Stimulated activated CD8-positive, alpha-beta memory T cell treated with anti-CD3 and anti-CD28 coated beads, Interleukin-15, amount 100 ng/mL, for 48 hours (primary cell): Measurements from ENCODE around the gene RAI2.

Experiments used
- DNase-seq, 2 donors: peaks; one replicate each; pipeline ENCODE4 v3.0.0-alpha.2; 2020; ENCODE audit warnings: low read depth in 2 of 2

The RAI2 gene

DNA sequence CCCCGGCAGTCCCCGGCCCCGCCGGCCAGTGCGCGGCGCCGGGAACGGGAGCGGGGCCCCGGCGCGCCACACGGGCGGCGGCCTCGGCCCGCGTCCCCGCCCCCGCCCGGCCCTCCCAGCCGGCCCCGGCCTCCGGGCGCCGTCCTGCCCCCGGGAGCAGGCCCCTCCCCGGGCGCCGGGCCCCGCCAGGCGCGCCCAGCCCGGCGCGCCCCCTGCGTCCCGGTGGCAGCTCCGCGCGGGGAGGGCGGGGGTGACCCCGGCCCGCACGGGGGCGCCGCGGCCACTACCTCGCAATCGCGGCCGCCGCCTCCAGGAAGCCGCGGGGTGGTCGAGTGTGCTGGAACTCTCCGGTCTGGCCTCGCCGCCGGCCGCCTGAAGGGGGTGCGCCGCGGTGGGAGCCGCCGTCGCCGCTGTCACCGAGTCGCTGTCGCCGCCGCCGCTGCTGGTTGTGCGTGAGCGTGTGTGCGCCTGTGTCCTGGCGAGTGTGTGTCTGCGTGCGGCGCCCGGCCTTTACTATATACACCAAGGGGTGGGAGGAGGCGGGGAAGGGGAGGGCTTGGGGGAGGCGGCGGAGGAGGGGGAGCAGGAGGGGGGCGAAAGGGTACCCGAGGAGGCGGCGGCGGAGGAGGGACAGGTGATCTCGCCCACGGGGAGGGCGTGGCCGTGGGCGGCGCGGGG lies at the start of gene RAI2:
RAI2 (minus strand) TSS at position 488 of the 678 bp plus-strand sequence. CDS start 59,288 bp downstream, outside the sequence.
- DNase-seq = no peak

DNA sequence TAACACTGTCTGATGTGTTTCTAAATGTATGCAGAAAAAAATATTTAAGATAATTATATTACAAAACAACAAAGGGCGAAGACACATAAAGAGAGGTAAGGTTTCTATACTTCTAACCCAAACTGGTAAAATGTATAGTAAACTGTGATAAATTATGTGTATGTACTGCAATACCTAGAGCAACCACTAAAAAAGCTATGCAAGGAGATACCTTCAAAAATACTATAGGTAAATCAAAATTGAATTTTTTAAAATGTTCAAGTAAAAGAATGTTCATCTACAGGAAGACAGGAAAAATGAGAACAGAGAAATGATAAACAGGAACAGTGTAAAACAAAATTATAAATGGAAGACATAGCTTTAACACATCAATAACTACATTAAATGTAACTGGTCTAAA lies 27.3 kb upstream of the RAI2 start:
- no peak for DNase-seq

DNA sequence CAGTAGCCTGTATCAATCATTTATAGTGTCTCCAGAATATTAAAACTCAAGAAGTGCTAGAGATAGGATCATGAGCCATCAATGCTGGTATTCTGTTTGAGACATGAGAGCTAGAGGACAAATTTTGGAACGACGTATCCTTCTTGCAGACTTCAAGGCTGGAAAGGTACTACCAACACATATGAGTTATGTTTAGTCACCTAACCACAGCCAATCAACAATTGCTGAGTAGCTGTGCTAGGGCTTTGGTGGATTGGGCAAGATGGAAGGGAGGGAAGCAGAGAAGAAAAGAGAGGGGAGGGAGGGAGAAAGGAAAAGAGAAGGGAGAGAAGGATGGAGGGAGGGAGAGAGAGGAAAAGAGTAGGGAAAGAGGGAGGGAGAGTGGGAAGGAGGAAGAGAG lies 21.6 kb upstream of the RAI2 start:
- DNase-seq = no peak

DNA sequence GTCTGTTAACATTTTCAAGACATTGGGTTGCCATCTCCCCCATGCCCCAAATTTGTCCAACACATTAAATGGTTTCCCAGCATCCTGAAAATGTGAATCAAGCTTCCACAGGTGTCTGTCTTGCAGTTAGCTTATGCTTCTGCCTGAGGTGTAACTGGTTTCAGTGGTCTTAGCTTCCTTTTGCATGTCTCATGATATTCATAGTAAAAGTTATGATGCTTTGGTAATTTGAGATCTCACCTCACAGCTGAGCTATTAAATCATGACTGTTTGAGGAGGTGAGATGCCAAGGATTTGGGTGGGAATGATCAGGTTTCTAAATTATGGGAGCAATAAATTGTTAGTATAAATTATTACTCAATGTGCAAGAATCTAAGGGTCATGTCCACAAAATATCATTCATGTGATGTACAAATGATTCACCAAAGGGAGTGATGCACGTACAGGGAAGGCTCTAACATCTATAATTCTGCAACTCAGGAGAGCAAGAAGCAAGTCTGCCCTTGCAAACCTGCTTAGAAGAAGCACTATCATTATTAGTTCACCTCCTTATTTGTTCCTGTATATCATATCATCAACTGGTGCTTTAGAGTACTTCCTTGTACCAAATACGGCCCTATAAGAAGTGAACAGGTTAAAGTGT lies 17.1 kb upstream of the RAI2 start:
- no peak for DNase-seq

DNA sequence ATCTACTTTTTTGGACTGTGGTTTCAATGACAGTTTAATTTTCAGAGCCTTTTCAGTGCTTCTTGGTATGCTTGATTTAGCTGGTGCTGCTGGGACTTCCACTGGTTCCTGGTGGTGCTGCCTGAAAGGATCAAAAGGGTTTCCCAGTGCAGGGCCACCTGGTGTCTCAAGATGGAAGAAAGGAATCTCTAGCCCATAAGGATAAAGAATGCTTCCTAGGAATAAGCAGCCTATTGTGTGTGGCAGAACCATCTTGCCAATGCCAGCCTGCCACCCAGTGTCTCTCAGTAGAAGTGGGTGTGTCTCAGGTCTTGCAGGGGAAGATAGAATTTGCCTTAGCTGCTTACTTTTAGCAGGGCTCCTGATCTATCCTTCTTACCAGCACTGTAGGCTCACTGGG lies 15.0 kb upstream of the RAI2 start:
- DNase-seq = no peak

DNA sequence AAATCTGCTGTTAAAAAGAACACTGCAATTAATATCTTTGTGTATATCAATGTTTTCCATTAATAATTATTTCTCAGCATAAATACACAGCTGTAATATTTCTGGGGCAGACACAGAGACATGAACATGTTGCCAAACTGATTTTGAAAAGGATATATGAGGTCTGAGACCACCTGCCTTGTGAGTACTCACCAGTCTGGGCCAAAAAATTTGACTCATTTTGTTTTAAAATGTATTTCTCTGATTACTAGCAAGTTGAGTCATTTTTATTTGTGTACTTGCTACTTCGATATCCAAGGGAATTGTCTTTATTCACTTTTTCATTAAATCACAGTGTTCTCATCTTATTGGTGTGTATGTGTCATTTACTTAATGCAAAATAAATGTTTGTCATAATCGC lies 8.5 kb upstream of the RAI2 start:
- no peak for DNase-seq

DNA sequence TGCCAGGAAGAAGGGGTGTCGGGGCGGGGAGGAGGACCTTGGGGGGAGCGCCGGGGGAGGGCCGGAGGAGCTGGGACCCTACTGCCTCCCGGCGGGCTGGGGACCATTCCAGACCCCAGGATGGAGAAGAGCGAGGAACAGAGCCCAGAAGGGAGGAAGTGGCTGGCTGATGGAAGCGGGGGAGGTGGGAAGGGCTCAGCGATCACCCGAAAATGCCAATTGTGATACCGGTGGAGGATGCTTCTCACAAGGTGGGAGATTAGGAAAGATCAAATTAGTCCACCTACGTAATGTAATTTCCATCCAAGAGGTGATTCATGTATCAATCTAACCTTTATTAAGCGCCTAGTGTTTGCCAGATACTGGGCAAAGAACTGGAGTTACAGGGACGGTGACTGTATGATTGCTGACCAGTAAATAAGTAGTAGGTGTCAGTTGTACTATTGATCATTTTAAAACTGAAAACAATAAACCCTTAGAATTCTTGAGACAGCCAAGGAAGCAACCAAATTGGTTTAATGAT lies 452 bp upstream of the RAI2 start:
- no peak for DNase-seq

DNA sequence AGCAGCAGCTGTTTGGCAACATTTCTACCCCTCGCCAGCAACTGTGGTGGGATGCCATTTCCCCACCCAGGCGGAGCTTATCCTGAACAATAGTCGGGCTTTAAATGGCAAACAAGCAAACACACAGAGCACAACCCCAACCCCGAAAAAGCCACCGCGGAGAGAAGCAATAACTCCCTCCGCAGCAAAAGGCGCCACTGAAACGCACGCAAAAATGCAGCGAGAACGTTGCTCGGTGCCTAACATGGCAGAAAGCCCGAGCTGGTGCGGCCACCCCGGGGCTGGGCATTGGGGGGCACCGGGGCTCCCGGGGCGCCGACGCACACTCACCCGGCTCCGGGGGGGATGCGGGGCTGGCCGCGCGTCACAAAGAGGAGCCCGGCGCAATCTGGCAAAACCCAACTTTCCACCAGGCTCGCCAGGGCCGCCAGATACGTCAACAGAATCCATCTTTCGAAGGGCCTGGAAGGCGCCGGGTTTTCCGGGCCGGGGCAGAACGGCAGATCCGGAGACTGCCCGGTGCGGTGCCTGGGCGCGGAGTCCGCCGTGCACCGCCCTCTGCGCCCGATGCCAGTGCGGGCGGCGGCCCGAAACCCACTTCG lies 818 bp downstream of the RAI2 start:
- no peak for DNase-seq

DNA sequence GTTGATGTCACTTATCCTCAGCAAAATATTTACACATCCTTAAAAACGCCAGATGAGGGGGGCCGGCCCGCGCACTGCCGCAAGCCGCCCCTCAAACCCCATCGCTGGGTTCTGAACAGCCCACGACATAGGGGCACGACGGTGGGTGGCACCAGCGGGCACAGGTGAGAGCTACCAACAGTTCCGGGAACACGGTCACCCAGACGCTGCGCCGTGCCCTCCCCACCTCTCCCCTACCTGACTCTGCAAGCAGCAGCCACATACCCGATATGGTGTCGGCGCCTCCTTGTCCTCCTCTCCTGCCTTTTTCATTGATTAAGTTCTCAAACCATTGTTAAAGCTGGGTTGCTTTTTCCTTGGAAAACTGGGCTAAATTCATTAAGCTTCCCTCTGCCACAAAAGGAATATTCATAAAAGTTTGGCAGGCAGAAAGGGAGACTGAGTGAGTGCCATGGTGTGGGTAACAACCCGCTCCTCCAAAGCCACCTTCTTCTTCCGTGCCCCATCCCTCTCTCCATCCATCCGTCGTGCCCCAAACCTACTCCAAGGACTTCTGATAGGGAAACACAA lies 1.4 kb downstream of the RAI2 start:
- no peak for DNase-seq

DNA sequence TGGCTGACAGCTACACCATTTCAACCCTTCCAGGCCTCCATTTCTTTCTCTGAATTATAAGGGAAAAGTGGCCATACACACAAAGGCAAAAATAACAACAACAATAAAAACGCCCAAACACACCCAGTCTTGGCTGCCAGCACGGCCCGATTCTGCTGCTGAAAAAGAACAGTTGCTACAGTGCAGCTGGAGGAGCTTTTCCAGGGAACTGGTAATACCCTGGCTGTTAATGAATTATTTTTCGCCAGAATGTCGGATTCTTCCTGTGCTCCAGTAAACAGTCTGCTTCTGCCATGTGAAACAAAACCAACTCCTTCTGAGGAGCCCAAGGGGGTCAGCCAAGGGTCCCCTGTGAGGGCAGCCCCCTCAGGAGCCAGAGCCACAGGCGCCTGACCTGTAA lies 6.6 kb downstream of the RAI2 start:
- no peak for DNase-seq

DNA sequence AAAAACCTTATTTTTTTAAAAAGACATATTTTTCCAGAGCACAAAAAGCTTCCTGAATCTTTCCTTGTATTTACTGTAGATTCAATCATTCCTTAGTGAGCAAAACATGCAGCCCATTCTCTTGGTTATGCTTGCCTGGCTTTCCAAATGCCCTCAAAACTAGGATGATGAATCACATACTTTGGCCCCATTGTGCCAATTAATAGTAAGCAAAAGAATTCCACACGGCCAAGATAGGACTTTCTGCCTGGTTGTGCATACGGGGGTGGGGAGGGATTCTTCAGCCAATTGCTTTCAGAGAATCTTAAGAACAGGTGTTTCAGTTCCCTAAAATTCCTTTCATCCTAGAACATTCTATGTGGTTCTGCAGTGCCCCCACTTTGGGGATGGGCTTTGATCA lies 7.0 kb downstream of the RAI2 start:
- no peak for DNase-seq

DNA sequence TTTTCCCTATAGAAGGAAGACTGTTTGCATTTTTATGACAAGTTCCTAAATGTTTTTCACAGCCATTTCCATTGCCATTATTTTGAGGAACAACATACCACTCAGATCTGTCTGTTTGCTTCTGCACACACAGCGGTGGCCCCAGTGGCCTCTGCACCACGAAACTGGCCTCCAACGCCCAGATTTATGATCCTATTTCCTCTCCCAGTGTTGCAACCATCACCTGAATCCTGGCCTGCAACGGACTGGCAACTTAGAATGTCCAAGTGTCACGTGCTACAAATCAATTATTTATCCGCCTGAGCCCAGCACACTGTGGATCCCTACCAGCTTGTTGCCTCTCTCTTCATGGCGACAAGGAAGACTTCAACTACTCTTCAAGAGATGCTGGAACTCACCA lies 9.2 kb downstream of the RAI2 start:
- no peak for DNase-seq

DNA sequence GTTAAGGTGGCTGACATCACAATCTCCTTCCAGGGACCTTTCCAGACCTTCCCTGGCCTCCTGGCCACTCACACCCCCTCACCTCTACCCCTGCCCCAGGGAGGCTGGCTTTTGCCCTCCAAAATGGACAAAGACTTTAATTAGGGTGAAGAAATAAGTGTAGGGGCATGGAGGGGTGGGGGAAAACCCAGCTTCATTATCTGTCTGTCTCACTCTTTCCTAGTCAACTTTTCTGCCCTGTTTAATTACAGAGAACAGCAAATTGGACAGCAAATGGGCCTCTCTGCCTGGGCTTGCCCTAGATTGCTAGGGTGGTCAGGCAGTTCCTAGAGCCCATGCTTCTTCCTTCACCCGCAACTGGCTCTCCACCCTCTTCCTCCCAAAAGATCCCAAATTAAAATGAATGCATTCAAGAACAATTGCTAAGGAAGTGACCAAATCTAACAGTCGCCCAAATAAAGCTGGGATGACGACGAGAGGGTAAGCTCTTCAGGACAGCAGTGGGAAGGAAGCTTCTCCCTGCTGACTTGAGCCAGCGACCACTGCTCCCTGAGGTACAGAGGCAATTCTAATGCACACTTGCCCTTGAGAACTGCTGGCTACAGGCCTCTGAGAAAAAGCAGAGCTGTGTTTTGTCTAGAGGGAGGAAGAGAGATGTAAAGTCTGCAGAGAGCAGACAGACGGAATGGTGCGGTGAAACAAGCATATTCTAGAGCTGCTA lies 12.4 kb downstream of the RAI2 start:
- DNase-seq = no peak

DNA sequence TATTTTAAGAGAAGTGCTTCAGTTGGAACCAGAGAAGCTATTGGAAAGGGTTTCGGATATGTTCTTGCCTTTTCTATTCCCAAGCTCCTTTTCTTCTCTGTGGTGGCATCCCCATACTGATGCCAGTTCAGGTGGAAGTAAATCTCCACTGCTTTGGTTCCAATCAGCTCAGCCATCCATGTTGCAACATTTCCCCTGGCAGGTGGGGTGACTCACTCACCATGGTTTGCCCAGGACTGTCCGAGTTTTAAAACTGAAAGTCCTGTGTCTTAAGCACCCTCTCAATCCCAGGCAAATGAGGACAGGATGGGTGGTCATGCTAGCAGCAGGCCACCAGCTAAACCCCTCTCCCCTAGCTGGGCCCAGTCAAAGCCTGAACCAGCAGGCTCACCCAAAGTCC lies 15.1 kb downstream of the RAI2 start:
- no peak for DNase-seq

DNA sequence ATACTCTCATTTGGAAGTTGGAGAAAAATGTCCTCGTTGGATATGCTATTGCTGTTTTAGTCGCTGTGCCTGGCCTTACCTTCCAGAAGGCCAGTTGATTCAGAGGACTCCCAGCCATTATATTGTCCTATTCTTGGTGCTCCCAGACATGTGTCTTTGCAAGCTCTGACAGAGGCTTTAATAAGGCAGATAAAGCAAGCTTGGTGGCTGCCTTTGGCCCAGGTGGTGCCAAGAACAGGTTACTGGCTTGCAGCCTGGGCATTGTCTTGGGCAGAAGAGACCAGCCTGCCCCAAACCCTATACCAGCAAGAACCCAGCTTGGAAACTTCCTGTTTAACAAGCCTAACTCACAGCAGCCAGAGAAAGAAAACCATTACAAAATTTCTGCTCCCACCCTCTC lies 16.9 kb downstream of the RAI2 start:
- DNase-seq = no peak

DNA sequence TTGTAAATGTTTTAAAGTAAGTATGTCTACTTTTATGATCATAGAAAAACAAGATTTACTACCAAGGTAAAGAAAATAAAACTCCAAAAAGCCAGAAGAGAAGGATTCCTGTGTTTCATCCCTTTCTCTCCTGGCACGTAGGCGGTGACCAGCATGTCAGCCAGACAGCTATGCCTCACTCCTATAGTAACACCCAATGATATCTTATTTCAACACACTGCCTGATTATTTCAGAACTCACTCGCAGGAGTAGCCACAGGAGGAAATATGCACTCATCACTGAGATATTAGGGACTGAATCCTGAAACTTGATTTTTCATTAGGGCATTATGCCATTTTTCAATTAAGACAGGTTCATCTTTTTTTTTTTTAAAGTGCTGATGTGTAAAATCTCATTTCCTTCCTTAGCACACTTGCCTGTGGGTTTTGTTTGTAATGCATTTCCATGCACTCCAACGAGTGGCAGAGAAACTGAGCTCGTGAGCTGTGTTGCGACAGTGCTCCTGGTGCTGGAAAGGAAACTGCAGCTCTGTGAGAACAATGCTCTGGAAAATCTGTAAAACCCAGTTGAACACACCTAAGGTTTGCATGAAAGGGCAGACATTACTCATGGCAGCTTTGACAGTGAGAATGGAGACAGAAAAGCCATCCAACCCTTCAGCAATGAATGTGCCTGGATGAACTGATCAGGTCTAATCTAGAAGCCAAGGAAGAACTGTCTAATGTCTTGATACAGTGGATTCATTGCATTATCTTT lies 18.2 kb downstream of the RAI2 start:
- DNase-seq = no peak

DNA sequence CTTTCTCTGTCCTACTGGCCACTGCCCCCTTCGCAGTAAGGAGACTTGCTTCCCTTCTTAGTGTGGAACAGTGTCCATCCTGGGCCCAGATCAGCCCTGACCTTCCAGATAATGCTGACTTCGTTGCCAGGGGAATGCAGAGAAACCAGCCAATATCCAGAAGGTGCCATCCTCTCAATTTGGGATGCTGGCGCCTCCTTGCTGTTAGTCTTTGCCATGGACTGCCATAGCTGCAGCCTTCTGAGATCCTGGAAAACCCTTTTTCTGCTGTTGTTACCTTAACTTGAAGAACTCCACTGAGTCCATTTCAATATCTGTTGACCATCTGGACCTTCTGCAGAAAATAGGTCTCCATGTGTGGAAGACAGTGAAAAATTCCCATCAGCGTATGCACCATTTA lies 21.8 kb downstream of the RAI2 start:
- DNase-seq = no peak

DNA sequence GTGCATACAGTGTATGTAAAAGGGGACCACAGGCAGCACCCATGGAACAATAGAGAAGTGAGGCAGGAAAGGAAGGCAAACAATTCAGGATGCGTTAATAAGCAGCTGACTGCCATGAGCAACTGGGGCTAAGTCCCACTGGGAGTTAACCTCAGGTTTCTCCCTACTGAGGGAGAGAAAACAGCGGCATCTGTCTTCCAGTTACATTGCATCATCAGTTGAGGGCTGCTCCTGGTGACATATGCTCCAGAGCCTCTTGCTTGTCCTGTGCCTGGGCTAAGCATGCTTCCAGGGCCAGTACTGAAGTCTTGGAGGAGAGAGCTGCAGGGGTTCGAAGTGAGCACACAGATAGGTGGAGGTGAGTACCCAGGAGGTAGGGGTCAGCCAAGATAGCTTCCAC lies 24.3 kb downstream of the RAI2 start:
- no peak for DNase-seq

DNA sequence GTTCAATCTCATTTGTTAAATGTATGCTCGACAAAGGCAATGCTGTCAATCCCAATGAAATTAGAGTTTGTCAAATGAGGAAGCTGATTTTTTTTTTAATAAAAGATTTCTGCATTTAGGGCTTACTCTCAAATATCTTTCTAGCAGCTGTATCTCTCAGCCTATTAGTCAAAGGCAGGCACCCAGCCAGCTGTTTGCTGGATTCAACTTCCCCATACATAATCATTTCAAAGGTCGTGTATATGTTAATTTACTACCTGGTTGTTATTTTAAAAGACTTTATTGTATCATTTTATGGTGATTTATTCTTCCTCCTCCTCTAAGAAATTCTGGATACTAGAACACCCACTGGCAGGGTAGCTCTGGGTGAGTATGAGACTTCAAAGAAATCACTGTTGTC lies 27.1 kb downstream of the RAI2 start:
- DNase-seq = no peak

DNA sequence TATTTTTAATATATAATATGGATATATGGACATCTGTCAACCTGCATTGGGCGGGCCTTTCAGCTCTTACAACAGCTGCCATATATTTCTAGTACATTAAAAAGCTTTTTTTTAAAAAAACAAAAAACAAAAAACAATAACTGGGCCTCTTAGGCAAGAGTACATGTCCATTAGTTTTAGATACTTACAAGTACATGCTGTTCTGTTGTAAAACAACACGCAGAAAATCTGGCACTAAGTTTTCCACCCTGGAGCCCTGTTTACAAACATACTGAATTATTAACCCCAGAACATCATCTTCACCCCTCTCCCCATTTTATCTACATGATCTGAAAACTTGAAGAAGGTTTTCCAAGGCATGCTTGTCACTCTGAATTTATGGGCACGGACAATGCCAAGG lies 29.8 kb downstream of the RAI2 start:
- DNase-seq = no peak

DNA sequence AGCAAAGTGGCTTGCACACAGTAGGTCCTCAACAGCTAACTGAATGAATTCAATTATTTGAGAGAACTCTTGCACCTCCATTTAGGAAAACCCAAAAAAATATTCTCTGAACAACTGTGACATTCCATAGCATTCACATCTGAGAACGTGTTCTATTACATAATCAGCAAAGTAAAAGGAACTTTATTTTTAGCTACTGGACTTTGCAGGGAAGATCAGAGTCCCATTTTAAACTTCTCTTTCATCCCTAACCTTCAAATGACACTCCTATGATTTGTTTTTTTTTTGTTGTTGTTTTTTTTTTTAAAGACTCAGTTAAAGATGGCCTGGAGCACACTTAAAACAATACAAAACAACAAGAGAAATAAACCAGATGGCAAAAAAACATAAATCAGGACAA lies 30.9 kb downstream of the RAI2 start:
- DNase-seq = no peak

DNA sequence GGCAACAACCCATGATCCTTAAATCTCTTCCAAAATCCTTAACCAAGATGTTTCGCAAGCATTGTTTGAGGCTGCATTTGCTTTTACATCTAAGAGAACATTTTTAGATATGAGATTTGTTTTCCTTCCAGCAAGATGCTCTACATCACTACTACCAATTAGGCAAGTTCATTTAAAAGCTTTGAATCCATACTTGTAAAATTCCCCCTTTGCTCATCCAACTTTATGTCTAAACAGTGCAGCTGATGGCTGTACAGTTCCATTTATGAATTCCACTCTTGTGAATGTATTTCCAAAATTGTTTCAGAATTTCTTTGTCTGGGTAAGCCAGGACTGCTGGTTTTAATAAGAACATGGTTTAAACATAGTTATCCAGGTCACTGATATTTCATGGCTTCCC lies 31.5 kb downstream of the RAI2 start:
- DNase-seq = no peak
